Measurements from ENCODE around the gene PITPNM3. TPM values are rescaled to one million over a fixed set of nuclear protein-coding genes. Genes with fewer than 3 reads are reported as not detected.

Gene PITPNM3
- total and polyA plus RNA-seq, 11 donors = 0.16 to 1.7 (median 0.33) TPM

- intact Hi-C loops (cut with DNase I) = no loop called here
- no peak for DNase-seq
- Histone ChIP-seq H3K36me3 (no peaks in the 10 kb centered on the region), H3K27me3 (peaks cover 0 to 8% (median 0%) of the 10 kb centered on the region in 9 donors), H3K4me1 (no peaks in the 10 kb centered on the region), H3K9me3 (no peaks in the 10 kb centered on the region), H3K27ac (no peak overlapping the region), H3K4me3 (no peak overlapping the region)
- 67 to 75% (median 70%) methylated on average over 10 of the region's 10 CpGs for WGBS, 4 donors
- ATAC-seq = no peak
- TF ChIP-seq POLR2A (IDR thresholded peaks at IDR 0.05) (no peak), CTCF (IDR thresholded peaks at IDR 0.05) (no peak)
Measured at GRCh38 chr17:6408735-6409134, 147.6 kb downstream of the PITPNM3 start.

- no peaks in the 10 kb centered on the region for H3K36me3 ChIP-seq
- no peaks in the 10 kb centered on the region for H3K9me3 ChIP-seq
- no peak overlapping the region for H3K27ac ChIP-seq
- intact Hi-C loops (cut with DNase I) = no loop called here
- H3K4me1 ChIP-seq = no peaks in the 10 kb centered on the region
- 61 to 73% (median 67%) methylated on average over 6 of the region's 6 CpGs for WGBS, 4 donors
- no peak overlapping the region for H3K4me3 ChIP-seq
- DNase-seq (no peak), ATAC-seq (no peak)
- no peak for TF ChIP-seq CTCF (IDR thresholded peaks at IDR 0.05)
- TF ChIP-seq POLR2A (IDR thresholded peaks at IDR 0.05) = no peak
- peaks cover 0 to 8% (median 0%) of the 10 kb centered on the region in 9 donors for H3K27me3 ChIP-seq
Measured at GRCh38 chr17:6408276-6408675, 148.1 kb downstream of the PITPNM3 start.

- TF ChIP-seq POLR2A (IDR thresholded peaks at IDR 0.05) = no peak
- TF ChIP-seq CTCF (IDR thresholded peaks at IDR 0.05) = no peak
- WGBS, 4 donors = 81 to 85% (median 82%) methylated on average over 6 of the region's 6 CpGs
- H3K36me3 ChIP-seq = no peaks in the 10 kb centered on the region
Measured at GRCh38 chr17:6402258-6402657, 154.1 kb downstream of the PITPNM3 start.

More at GRCh38 chr17:6402258-6402657, 154.1 kb downstream of the PITPNM3 start:
- ATAC-seq (no peak), DNase-seq (no peak)
- no peak overlapping the region for H3K4me3 ChIP-seq
- H3K27ac ChIP-seq = no peak overlapping the region
- peaks cover 0 to 12% (median 0%) of the 10 kb centered on the region in 9 donors for H3K27me3 ChIP-seq
- intact Hi-C loops (cut with DNase I) = no loop called here
- peaks cover 0 to 18% (median under 1%) of the 10 kb centered on the region in 12 donors for H3K9me3 ChIP-seq
- no peaks in the 10 kb centered on the region for H3K4me1 ChIP-seq

Other genes starting within 250 kb of the PITPNM3 start
- not detected for gene AIPL1, start 121.4 kb downstream of the PITPNM3 start, total RNA-seq
- not detected for gene AIPL1, start 121.4 kb downstream of the PITPNM3 start, polyA plus RNA-seq
- 1 to 10 TPM in 2 of 9 donors, under 1 TPM in 3, not detected in 4; 0.35 to 4.6 (median 0.75) TPM for gene PIMREG, start 112.1 kb downstream of the PITPNM3 start, total RNA-seq
- under 1 TPM in 1 of 2 donors, not detected in 1; 0.21 TPM for gene PIMREG, start 112.1 kb downstream of the PITPNM3 start, polyA plus RNA-seq
- 10 to 100 TPM in 1 of 9 donors, 1 to 10 TPM in 8; 3.3 to 10.2 (median 5.0) TPM for gene KIAA0753, start 84.2 kb upstream of the PITPNM3 start, total RNA-seq
- 1 to 10 TPM; 2.7 to 5.0 TPM for gene KIAA0753, start 84.2 kb upstream of the PITPNM3 start, polyA plus RNA-seq
- 10 to 100 TPM; 31.5 to 95.2 (median 43.3) TPM for gene TXNDC17, start 84.5 kb upstream of the PITPNM3 start, total RNA-seq
- 100 to 1,000 TPM in 1 of 2 donors, 10 to 100 TPM in 1; 98.3 to 221 TPM for gene TXNDC17, start 84.5 kb upstream of the PITPNM3 start, polyA plus RNA-seq
- 10 to 100 TPM in 7 of 9 donors, 1 to 10 TPM in 2; 5.4 to 17.5 (median 13.7) TPM for gene MED31, start 95.0 kb upstream of the PITPNM3 start, total RNA-seq
- gene MED31, start 95.0 kb upstream of the PITPNM3 start, polyA plus RNA-seq = 10 to 100 TPM; 18.7 to 20.9 TPM
- gene C17orf100, start 95.2 kb upstream of the PITPNM3 start, total RNA-seq = under 1 TPM; 0.30 to 0.75 (median 0.56) TPM
- gene C17orf100, start 95.2 kb upstream of the PITPNM3 start, polyA plus RNA-seq = under 1 TPM; 0.84 to 0.86 TPM
- under 1 TPM in 1 of 9 donors, not detected in 8; 0.72 TPM for gene SLC13A5, start 156.8 kb upstream of the PITPNM3 start, total RNA-seq
- under 1 TPM in 1 of 2 donors, not detected in 1; 0.06 TPM for gene SLC13A5, start 156.8 kb upstream of the PITPNM3 start, polyA plus RNA-seq
- 10 to 100 TPM in 8 of 9 donors, 1 to 10 TPM in 1; 9.5 to 77.8 (median 24.9) TPM for gene XAF1, start 199.5 kb upstream of the PITPNM3 start, total RNA-seq
- gene XAF1, start 199.5 kb upstream of the PITPNM3 start, polyA plus RNA-seq = 10 to 100 TPM; 12.1 to 38.3 TPM
- gene FBXO39, start 219.7 kb upstream of the PITPNM3 start, total RNA-seq = under 1 TPM in 2 of 9 donors, not detected in 7; 0.19 to 0.20 TPM
- gene FBXO39, start 219.7 kb upstream of the PITPNM3 start, polyA plus RNA-seq = under 1 TPM; 0.14 to 0.19 TPM

Measured in heart left ventricle (tissue), 16 donors.